Measurements from ENCODE around the gene G6PC1. TPM values are rescaled to one million over a fixed set of nuclear protein-coding genes. Genes with fewer than 3 reads are reported as not detected.

The G6PC1 gene
- total and polyA plus RNA-seq, 2 of the 4 experiments (the other 2 are of a cell fraction), result not detected

- no peak overlapping the region for H3K27ac ChIP-seq (ENCODE audit: insufficient read depth, low read length)
- H3K9ac ChIP-seq (ENCODE audit: low read depth, low read length), result no peak overlapping the region
- no peak overlapping the region for H3K18ac ChIP-seq (ENCODE audit: low read depth, low read length)
- POLR2A ChIA-PET (ENCODE audit: unreplicated experiment), result no interaction called here
- TF ChIP-seq FOS (IDR thresholded peaks at IDR 0.05; ENCODE audit: low read depth, low read length) (no peak), CEBPB (IDR thresholded peaks at IDR 0.05; ENCODE audit: low read depth, low read length) (peak; percentile 38; the same call in 1 of the 2 replicates), USF2 (IDR thresholded peaks at IDR 0.05; ENCODE audit: low read depth, low read length) (no peak), MXI1 (IDR thresholded peaks at IDR 0.05; ENCODE audit: borderline replicate concordance, low read depth, low read length) (no peak)
- no peak overlapping the region for H2AFZ ChIP-seq (replicated peaks; ENCODE audit: low read length, poor library complexity)
- H2AK5ac ChIP-seq (ENCODE audit: low read depth, low read length), result no peak overlapping the region
- peaks cover 2% of the 10 kb centered on the region; the same call in 1 of the 2 replicates for H3K9me1 ChIP-seq (ENCODE audit: insufficient read depth, low read length)
- no peak overlapping the region for H4K8ac ChIP-seq (ENCODE audit: low read depth in 2 of 2, low read length in 2 of 2)
- intact Hi-C loops (cut with micrococcal nuclease), result no loop called here
- no TSS peak for BruUV-seq (replicated peaks)
- in situ Hi-C loops (cut with MboI; ENCODE audit: low sequenced_read_pairs), result no loop called here
- H4K91ac ChIP-seq (ENCODE audit: insufficient read depth, low read depth, low read length), result no peak overlapping the region
- peaks cover 14% of the 10 kb centered on the region for H3K27me3 ChIP-seq (ENCODE audit: control insufficient read depth, insufficient read depth, low read length)
- H4K20me1 ChIP-seq (ENCODE audit: insufficient read depth, low read length), result no peaks in the 10 kb centered on the region; the same call in 1 of the 2 replicates
- H3K4me2 ChIP-seq (ENCODE audit: low read depth, low read length), result no peak overlapping the region
- WGBS, 2 experiments (ENCODE audit: extremely low coverage in 2 of 2, insufficient read length in 1 of 2), result 85% methylated on average over 1 of the region's 2 CpGs; no CpG with 5 or more reads in 1 of the 2 experiments
- no peak overlapping the region for H2BK5ac ChIP-seq (ENCODE audit: low read depth, low read length, poor library complexity, severe bottlenecking)
- H4K5ac ChIP-seq (ENCODE audit: low read depth, low read length), result no peak overlapping the region
- CTCF ChIA-PET, result no interaction called here
- DNase-seq (peak; percentile 6), ATAC-seq (ENCODE audit: low read depth) (peak; percentile 67)
- no peak overlapping the region for H2BK120ac ChIP-seq (ENCODE audit: low read depth, low read length)
- H3K9me3 ChIP-seq (ENCODE audit: control insufficient read depth, insufficient read depth, low read length), result 0 out of 2 replicates have a peak, but pooled peaks cover 2% of the 10 kb centered on the region
- no peak overlapping the region for H2BK20ac ChIP-seq (ENCODE audit: low read depth, low read length)
- no peak overlapping the region for H3K56ac ChIP-seq (ENCODE audit: extremely low read depth, insufficient read depth, low read length)
- no peak overlapping the region for H2AK9ac ChIP-seq (replicated peaks; ENCODE audit: low read depth, low read length, poor library complexity)
- H3K4me1 ChIP-seq (ENCODE audit: control insufficient read depth, insufficient read depth, low read length), result peaks cover 5% of the 10 kb centered on the region; the same call in 1 of the 2 replicates
- H3K36me3 ChIP-seq (ENCODE audit: control insufficient read depth, insufficient read depth, low read length), result no peaks in the 10 kb centered on the region
- no peak overlapping the region for H3K4ac ChIP-seq (ENCODE audit: low read depth, low read length)
- no peaks in the 10 kb centered on the region for H3K79me1 ChIP-seq (ENCODE audit: low read depth in 1 of 2, low read length in 2 of 2)
- H3K14ac ChIP-seq (replicated peaks; ENCODE audit: low read depth, low read length), result no peak overlapping the region
- no peak overlapping the region for H3K23ac ChIP-seq (ENCODE audit: low read depth, low read length)
- no peak overlapping the region for H3K4me3 ChIP-seq (ENCODE audit: insufficient read depth, low read depth, low read length)
- dilution Hi-C loops (cut with HindIII; ENCODE audit: low sequenced_read_pairs, unreplicated experiment), result no loop called here
- no peak overlapping the region for H2BK15ac ChIP-seq (ENCODE audit: low read depth, low read length)
Observed at GRCh38 chr17:42913522-42913921, 12.9 kb downstream of the G6PC1 start.
